MG63 (cell line): Measurements from ENCODE around the gene OR2T35. TPM values are rescaled to one million over a fixed set of nuclear protein-coding genes. Genes with fewer than 3 reads are reported as not detected.
"Not testable (repeated sequence)": the region's sequence is repeated elsewhere in the genome, so short reads cannot be mapped to it uniquely, and the experiment has no call there.

Source experiments
- DNase-seq: peaks from one replicate; pipeline ENCODE4 v3.0.0-alpha.2; 2020
- H3K27me3 ChIP-seq: fragments of 250-450 bp; sonication (Bioruptor Pico); 2 replicates; pipeline ENCODE4 v1.5.1; 2020; ENCODE audit warnings: mild to moderate bottlenecking, moderate library complexity
- H3K36me3 ChIP-seq: fragments of 250-450 bp; sonication (Bioruptor Pico); 2 replicates; pipeline ENCODE4 v1.5.1; 2020; ENCODE audit warnings: mild to moderate bottlenecking, moderate library complexity
- H3K4me3 ChIP-seq: fragments of 250-450 bp; sonication (Bioruptor Pico); 2 replicates; pipeline ENCODE4 v1.5.1; 2020; ENCODE audit warnings: mild to moderate bottlenecking, moderate library complexity
- H3K9me3 ChIP-seq: fragments of 250-450 bp; sonication (Bioruptor Pico); 2 replicates; pipeline ENCODE4 v1.5.1; 2020; ENCODE audit warnings: mild to moderate bottlenecking, moderate library complexity
- total RNA-seq: library from RNA; depleted of rRNA; stranded (reverse); fragments of >200 nt; shearing (Covaris generic); gene quantifications from 2 replicates; pipeline ENCODE4 v1.2.3, GENCODE V29; 2014; ENCODE audit warnings: low replicate concordance

The OR2T35 gene
- total RNA-seq, 1 experiment from 2014 or later: not detected

GRCh38 chr1:248634991-248635390, 10.1 kb downstream of the OR2T35 start, which contains the start of gene OR2T11:
TSS of gene OR2T11 (minus strand) at chr1:248635091. CDS start at chr1:248627128, 7,963 bp downstream.
- H3K9me3 ChIP-seq, H3K36me3 ChIP-seq, DNase-seq, H3K27me3 ChIP-seq, H3K4me3 ChIP-seq: not testable (repeated sequence)

GRCh38 chr1:248631354-248632008, 13.6 kb downstream of the OR2T35 start:
- no peaks in the 10 kb centered on the region for H3K27me3 ChIP-seq
- no peaks in the 10 kb centered on the region for H3K9me3 ChIP-seq
- no peak overlapping the region for H3K4me3 ChIP-seq
- DNase-seq: peak; percentile 7
- no peaks in the 10 kb centered on the region for H3K36me3 ChIP-seq

DNA sequence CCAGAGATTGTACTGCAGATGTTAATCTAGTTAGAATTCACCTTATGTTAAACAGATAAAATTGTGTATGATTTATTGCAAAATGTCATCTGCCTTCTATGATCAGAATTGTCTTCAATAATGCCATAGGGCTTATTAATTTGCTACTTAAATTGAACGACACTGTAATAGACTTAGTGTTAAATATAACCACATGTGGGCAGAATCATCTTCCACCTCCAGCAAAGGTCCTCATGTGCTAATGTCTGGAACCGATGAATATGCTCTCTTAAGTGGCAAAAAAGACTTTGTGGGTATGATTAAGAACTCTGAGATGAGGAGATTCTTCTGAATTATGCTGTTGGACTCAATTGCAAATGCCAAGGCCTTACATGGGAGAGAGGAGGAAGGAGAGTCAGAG, 14.5 kb downstream of the OR2T35 start:
- no peaks in the 10 kb centered on the region for H3K36me3 ChIP-seq
- no peaks in the 10 kb centered on the region for H3K27me3 ChIP-seq
- no peak for DNase-seq
- no peak overlapping the region for H3K4me3 ChIP-seq
- no peaks in the 10 kb centered on the region for H3K9me3 ChIP-seq

GRCh38 chr1:248627971-248628844, 16.9 kb downstream of the OR2T35 start:
- Histone ChIP-seq H3K27me3 (no peaks in the 10 kb centered on the region), H3K36me3 (no peaks in the 10 kb centered on the region), H3K4me3 (no peak overlapping the region), H3K9me3 (no peaks in the 10 kb centered on the region)
- no peak for DNase-seq

DNA sequence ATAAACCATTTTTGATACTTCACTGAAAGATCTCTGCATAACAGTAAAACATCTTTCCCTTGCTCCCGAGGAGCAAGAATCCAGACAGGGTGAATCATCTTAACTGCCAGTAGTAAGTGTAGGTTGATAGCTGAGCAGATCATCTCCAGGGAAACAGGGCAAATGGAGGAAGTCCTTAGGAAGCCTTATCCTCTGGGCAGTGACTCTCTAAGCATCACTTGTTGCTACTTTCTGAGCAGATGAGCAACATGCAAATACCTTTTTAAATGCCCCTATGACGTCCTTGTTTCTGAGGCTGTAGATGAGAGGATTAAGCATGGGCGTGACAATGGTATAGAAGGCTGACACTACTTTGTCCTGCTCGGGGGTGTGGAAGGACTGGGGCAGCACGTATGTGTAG, 19.1 kb downstream of the OR2T35 start:
- no peaks in the 10 kb centered on the region for H3K27me3 ChIP-seq
- H3K9me3 ChIP-seq: no peaks in the 10 kb centered on the region
- H3K4me3 ChIP-seq: no peak overlapping the region
- DNase-seq: no peak
- no peaks in the 10 kb centered on the region for H3K36me3 ChIP-seq

DNA sequence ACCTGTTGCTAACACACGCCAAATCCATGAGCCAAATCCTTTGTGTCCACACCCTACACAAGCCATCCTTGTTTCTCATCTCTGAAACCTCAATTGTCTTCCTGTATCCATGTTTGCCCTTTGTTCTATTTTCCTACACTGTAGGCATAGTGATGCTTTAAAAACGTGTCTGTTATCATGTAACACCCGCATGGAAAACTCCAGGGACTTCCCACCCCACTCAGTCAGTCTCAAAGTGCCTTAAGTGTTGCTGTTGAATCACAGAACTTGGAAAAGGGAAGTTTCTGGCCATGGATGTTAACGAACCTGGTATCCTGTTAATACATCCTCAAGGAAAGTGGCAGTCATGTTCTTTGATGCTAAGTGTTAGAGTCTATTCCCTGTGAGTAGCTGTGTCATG, 19.9 kb downstream of the OR2T35 start:
- Histone ChIP-seq H3K27me3 (no peaks in the 10 kb centered on the region), H3K4me3 (no peak overlapping the region), H3K9me3 (no peaks in the 10 kb centered on the region), H3K36me3 (no peaks in the 10 kb centered on the region)
- no peak for DNase-seq

DNA sequence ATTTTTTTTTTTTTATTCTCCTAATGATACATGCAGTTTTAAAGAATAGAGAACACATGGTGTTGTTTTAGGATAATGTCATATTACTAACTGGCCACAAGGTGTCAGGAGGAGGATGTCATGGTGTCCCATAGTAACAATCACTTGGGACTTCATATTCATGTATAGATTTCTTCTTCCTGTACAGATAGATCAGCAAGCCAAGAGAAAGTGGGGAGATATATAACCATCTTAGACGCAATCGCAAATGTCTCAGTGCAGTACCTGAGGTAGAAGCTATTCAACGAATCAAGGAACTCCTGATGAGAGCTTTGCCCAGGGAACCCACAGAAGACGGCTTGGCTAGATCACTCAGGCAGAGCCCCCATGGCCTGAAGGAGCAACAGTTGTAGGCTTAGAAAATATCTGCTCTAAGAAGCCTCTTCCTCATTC, 22.5 kb downstream of the OR2T35 start:
- no peak for DNase-seq
- Histone ChIP-seq H3K36me3 (no peaks in the 10 kb centered on the region), H3K4me3 (no peak overlapping the region), H3K9me3 (no peaks in the 10 kb centered on the region), H3K27me3 (no peaks in the 10 kb centered on the region)

- no peak overlapping the region for H3K4me3 ChIP-seq
- H3K36me3 ChIP-seq: no peaks in the 10 kb centered on the region
- DNase-seq: no peak
- H3K9me3 ChIP-seq: no peaks in the 10 kb centered on the region
- H3K27me3 ChIP-seq: no peaks in the 10 kb centered on the region
Observed at GRCh38 chr1:248621770-248622169, 23.3 kb downstream of the OR2T35 start.

GRCh38 chr1:248618878-248619277, 26.2 kb downstream of the OR2T35 start:
- DNase-seq: peak; percentile 62
- no peaks in the 10 kb centered on the region for H3K9me3 ChIP-seq
- H3K36me3 ChIP-seq: no peaks in the 10 kb centered on the region
- H3K4me3 ChIP-seq: no peak overlapping the region
- no peaks in the 10 kb centered on the region for H3K27me3 ChIP-seq

GRCh38 chr1:248618119-248618518, 27.0 kb downstream of the OR2T35 start:
- DNase-seq: no peak
- H3K9me3 ChIP-seq: no peaks in the 10 kb centered on the region
- no peaks in the 10 kb centered on the region for H3K27me3 ChIP-seq
- H3K4me3 ChIP-seq: no peak overlapping the region
- H3K36me3 ChIP-seq: no peaks in the 10 kb centered on the region

- no peaks in the 10 kb centered on the region for H3K36me3 ChIP-seq
- H3K9me3 ChIP-seq: no peaks in the 10 kb centered on the region
- H3K27me3 ChIP-seq: no peaks in the 10 kb centered on the region
- no peak overlapping the region for H3K4me3 ChIP-seq
- no peak for DNase-seq
Observed at GRCh38 chr1:248613742-248614141, 31.3 kb downstream of the OR2T35 start.

DNA sequence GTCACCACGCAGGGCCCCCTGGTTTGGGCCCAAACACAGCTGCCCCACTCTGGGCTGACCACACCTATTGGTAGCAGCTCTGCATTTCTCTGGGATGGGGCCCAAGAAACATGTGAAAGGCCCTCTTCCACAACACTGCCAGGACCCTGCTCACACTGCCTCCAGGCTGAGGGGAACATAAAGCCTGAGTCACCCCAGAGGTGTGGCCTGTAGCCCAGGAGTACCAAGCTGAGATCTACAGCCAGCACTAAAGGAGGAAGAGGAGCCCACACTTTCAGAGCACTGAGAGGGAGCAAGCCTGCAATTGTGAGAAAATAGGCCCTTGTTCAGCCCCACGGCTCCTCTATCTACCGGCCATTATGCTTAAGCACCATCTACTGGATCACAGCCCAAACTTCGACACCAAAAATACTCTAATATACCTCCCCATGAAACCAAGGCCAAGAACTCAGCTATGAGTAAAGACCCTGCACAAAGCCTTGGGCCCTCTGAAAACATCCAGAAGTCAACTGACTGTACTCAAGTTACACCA, 33.1 kb downstream of the OR2T35 start:
- Histone ChIP-seq H3K27me3 (no peaks in the 10 kb centered on the region), H3K9me3 (no peaks in the 10 kb centered on the region), H3K36me3 (no peaks in the 10 kb centered on the region), H3K4me3 (no peak overlapping the region)
- peak; percentile 75 for DNase-seq

GRCh38 chr1:248610301-248610700, 34.8 kb downstream of the OR2T35 start:
- no peak for DNase-seq
- no peak overlapping the region for H3K4me3 ChIP-seq
- no peaks in the 10 kb centered on the region for H3K27me3 ChIP-seq
- no peaks in the 10 kb centered on the region for H3K9me3 ChIP-seq
- no peaks in the 10 kb centered on the region for H3K36me3 ChIP-seq

- H3K27me3 ChIP-seq: no peaks in the 10 kb centered on the region; the same call in 1 of the 2 replicates
- H3K9me3 ChIP-seq: peaks cover 2% of the 10 kb centered on the region; the same call in 1 of the 2 replicates
- no peak for DNase-seq
- no peak overlapping the region for H3K4me3 ChIP-seq
- H3K36me3 ChIP-seq: no peaks in the 10 kb centered on the region
Observed at GRCh38 chr1:248599396-248599795, 45.7 kb downstream of the OR2T35 start.

DNA sequence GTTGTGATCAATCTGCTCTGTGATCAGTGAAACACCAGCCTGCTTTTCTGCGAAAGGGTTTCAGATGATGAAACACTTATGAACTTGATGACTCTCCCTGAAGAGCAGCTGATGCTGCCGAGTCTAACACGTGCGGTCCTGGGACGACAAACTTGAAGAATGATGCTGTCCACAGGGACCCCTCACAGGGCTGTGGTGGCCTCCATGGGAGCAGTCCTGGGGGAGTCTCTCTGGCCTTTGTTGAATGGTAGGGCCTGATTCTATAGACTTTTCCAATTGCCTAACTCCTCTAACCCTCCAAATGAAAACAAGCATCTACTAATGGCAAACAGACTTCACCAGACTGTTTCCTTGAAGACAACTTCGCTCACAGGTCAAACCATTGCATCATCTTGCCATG, 47.5 kb downstream of the OR2T35 start, which contains the start of gene OR2T10:
Gene OR2T10, minus strand, starts transcription at position 112 of the 400 bp plus-strand sequence. CDS start 3,932 bp downstream, outside the sequence.
- no peaks in the 10 kb centered on the region for H3K36me3 ChIP-seq
- no peak within 1 kb of the TSS for H3K4me3 ChIP-seq
- DNase-seq: no peak
- no peaks in the 10 kb centered on the region for H3K27me3 ChIP-seq
- H3K9me3 ChIP-seq: no peaks in the 10 kb centered on the region

DNA sequence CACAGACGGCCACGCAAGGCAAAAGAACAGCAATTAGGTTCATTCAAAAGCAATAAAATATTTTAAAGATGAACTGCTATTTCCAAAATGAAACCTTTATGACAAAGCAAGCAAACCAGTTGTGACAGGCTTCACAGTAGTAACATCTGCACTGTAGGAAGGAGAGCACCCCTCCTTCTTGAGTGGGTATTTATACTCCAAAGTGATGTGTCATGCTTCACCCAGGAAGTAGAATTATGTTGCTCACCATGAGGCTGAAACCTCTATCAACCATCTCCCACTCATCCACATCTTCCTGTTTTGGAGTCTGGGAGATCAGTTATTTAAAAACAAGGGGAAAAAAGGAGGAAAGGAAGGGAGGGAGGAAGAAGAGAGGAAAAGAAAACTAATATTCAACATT, 48.5 kb downstream of the OR2T35 start:
- Histone ChIP-seq H3K36me3 (no peaks in the 10 kb centered on the region), H3K4me3 (no peak overlapping the region), H3K9me3 (no peaks in the 10 kb centered on the region), H3K27me3 (no peaks in the 10 kb centered on the region)
- peak; percentile 6 for DNase-seq

GRCh38 chr1:248593226-248593625, 51.9 kb downstream of the OR2T35 start:
- Histone ChIP-seq H3K27me3 (no peaks in the 10 kb centered on the region), H3K4me3 (no peak overlapping the region), H3K36me3 (no peaks in the 10 kb centered on the region), H3K9me3 (no peaks in the 10 kb centered on the region)
- no peak for DNase-seq
